Adrenal gland (tissue), 5 donors: ENCODE data around the gene OXGR1.

Experiments used
- POLR2A ChIP-seq, 2 donors: fragments of 450-650 bp; IDR thresholded peaks; one replicate each; pipeline ENCODE4 v1.6.1; 2017; ENCODE audit warnings: antibody characterized with exemption in 2 of 2, mild to moderate bottlenecking in 2 of 2, moderate library complexity in 1 of 2
- TF ChIP-seq, protein P1 (sequence below), 6 experiments: fragments of 450-650 bp in 4 of 6; fragments of 200-600 bp in 2 of 6; sonication (generic) in 1 of 6; IDR thresholded peaks; 1 replicate in 5 of 6; 2 replicates in 1 of 6; pipeline versions ENCODE4 v1.5.1 to v1.8.0; 2016 to 2021; ENCODE audit warnings: antibody characterized with exemption in 6 of 6, mild to moderate bottlenecking in 2 of 6, moderate library complexity in 1 of 6
- donor health status: DM: no; HTN: no; CAD: no.

- TF ChIP-seq, protein P1, sequence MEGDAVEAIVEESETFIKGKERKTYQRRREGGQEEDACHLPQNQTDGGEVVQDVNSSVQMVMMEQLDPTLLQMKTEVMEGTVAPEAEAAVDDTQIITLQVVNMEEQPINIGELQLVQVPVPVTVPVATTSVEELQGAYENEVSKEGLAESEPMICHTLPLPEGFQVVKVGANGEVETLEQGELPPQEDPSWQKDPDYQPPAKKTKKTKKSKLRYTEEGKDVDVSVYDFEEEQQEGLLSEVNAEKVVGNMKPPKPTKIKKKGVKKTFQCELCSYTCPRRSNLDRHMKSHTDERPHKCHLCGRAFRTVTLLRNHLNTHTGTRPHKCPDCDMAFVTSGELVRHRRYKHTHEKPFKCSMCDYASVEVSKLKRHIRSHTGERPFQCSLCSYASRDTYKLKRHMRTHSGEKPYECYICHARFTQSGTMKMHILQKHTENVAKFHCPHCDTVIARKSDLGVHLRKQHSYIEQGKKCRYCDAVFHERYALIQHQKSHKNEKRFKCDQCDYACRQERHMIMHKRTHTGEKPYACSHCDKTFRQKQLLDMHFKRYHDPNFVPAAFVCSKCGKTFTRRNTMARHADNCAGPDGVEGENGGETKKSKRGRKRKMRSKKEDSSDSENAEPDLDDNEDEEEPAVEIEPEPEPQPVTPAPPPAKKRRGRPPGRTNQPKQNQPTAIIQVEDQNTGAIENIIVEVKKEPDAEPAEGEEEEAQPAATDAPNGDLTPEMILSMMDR (IDR thresholded peaks at IDR 0.05): no peak
- TF ChIP-seq POLR2A (IDR thresholded peaks at IDR 0.05): no peak
Measured at GRCh38 chr13:97000295-97000925, 6.1 kb upstream of the OXGR1 start.
